Measurements from ENCODE around the gene ABHD2. TPM values are rescaled to one million over a fixed set of nuclear protein-coding genes. Genes with fewer than 3 reads are reported as not detected.

Gene ABHD2
- total and polyA plus RNA-seq, 9 donors: 17.0 to 107 (median 89.5) TPM

- TF ChIP-seq, protein P1, sequence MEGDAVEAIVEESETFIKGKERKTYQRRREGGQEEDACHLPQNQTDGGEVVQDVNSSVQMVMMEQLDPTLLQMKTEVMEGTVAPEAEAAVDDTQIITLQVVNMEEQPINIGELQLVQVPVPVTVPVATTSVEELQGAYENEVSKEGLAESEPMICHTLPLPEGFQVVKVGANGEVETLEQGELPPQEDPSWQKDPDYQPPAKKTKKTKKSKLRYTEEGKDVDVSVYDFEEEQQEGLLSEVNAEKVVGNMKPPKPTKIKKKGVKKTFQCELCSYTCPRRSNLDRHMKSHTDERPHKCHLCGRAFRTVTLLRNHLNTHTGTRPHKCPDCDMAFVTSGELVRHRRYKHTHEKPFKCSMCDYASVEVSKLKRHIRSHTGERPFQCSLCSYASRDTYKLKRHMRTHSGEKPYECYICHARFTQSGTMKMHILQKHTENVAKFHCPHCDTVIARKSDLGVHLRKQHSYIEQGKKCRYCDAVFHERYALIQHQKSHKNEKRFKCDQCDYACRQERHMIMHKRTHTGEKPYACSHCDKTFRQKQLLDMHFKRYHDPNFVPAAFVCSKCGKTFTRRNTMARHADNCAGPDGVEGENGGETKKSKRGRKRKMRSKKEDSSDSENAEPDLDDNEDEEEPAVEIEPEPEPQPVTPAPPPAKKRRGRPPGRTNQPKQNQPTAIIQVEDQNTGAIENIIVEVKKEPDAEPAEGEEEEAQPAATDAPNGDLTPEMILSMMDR (IDR thresholded peaks at IDR 0.05): no peak
- no peak for TF ChIP-seq EP300 (IDR thresholded peaks at IDR 0.05)
- TF ChIP-seq POLR2A (IDR thresholded peaks at IDR 0.05): no peak
- WGBS, 3 donors: 89 to 91% (median 90%) methylated on average over 1 of the region's 1 CpG
- intact Hi-C loops (cut with DNase I): no loop called here
Observed at GRCh38 chr15:89066280-89066679, 22.0 kb upstream of the ABHD2 start.

DNA sequence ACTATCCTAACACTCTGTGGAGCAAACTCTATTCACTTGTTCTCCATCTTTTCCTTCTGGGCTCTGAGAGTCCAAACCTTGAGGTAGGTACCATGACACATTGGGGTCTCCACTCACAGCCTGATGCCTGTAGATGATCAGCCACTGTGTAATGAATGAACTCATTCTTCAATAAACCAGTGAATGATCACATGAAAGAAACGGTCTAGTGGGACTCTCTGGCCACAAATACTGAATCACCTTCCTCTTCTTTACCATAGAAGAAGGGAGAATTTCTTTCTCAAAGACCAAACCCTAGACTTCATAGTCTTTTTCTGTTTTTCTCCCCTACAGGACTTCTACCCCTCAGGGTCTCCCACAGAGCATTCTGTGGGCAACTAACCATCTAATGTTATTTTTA is 20.5 kb upstream of the ABHD2 start:
- Histone ChIP-seq H3K4me3 (no peak overlapping the region), H3K27me3 (no peaks in the 10 kb centered on the region), H3K27ac (no peak overlapping the region), H3K36me3 (no peaks in the 10 kb centered on the region), H3K9me3 (no peaks in the 10 kb centered on the region), H3K4me1 (ENCODE audit: insufficient read depth) (no peaks in the 10 kb centered on the region)
- WGBS, 3 donors: 58 to 67% (median 63%) methylated on average over 1 of the region's 1 CpG
- intact Hi-C loops (cut with DNase I): no loop called here
- no peak for TF ChIP-seq EP300 (IDR thresholded peaks at IDR 0.05)
- TF ChIP-seq POLR2A (IDR thresholded peaks at IDR 0.05): no peak
- TF ChIP-seq, protein P1 (IDR thresholded peaks at IDR 0.05): no peak
- no peak for DNase-seq

More at GRCh38 chr15:89066280-89066679, 22.0 kb upstream of the ABHD2 start:
- H3K36me3 ChIP-seq: no peaks in the 10 kb centered on the region
- no peaks in the 10 kb centered on the region for H3K4me1 ChIP-seq (ENCODE audit: insufficient read depth)
- no peak overlapping the region for H3K27ac ChIP-seq
- no peak overlapping the region for H3K4me3 ChIP-seq
- no peaks in the 10 kb centered on the region for H3K9me3 ChIP-seq
- DNase-seq: no peak
- H3K27me3 ChIP-seq: no peaks in the 10 kb centered on the region

- Histone ChIP-seq H3K27me3 (no peaks in the 10 kb centered on the region), H3K27ac (no peak overlapping the region), H3K36me3 (no peaks in the 10 kb centered on the region), H3K9me3 (no peaks in the 10 kb centered on the region), H3K4me1 (ENCODE audit: insufficient read depth) (no peaks in the 10 kb centered on the region), H3K4me3 (no peak overlapping the region)
- no peak for TF ChIP-seq EP300 (IDR thresholded peaks at IDR 0.05)
- TF ChIP-seq, protein P1 (IDR thresholded peaks at IDR 0.05): no peak
- no peak for TF ChIP-seq POLR2A (IDR thresholded peaks at IDR 0.05)
- peak in 3 of 5 donors; percentile 31 to 54 (median 52) for DNase-seq
- intact Hi-C loops (cut with DNase I): no loop called here
- 22 to 26% (median 24%) methylated on average over 5 of the region's 5 CpGs for WGBS, 3 donors
Observed at GRCh38 chr15:89068325-89068784, 19.9 kb upstream of the ABHD2 start.

DNA sequence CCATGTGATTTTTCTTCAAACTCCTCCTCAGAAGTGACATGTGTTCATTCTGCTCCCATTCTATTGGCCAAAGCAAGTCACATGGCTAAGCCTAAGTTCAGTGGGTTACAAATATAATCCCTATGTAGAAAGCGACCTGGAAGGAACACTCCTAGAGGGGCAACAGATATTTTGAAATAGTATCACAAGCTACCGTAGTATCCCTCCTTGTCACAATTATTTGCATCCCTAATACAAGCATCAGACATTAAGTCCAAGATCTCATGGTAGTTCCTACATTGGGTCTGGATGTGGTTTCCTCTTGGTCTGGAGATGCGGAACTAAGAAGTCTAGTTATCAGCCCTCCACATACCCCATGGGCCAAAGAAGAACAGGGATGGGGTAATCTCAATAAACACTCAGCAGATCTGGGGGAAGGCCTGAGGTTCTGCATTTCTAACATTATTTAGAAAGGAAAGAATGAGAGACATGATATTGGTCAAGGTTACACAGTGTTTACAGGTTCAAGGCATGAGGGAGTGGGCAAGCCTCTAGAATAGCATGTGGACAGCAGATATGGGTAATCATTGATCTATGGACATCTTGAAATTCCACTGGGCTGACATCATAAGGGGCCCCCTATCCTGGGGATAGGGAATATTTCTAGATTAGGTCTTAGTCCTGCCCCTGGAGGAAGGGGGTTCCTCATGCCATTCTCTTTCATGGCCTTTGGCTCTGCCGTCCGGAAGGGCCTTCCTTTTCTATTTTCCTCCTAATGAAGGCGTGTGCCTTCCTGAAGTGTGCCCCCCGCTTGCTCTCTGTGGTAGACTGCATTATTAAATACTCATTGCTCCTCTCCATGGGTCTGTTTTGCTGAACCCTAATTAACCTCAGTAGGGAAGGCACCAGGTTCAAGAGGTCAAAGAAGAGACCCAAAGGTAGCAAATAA is 17.8 kb upstream of the ABHD2 start:
- Histone ChIP-seq H3K4me1 (ENCODE audit: insufficient read depth) (no peaks in the 10 kb centered on the region), H3K4me3 (no peak overlapping the region), H3K9me3 (no peaks in the 10 kb centered on the region), H3K36me3 (no peaks in the 10 kb centered on the region), H3K27ac (no peak overlapping the region), H3K27me3 (no peaks in the 10 kb centered on the region)
- no peak for DNase-seq
- intact Hi-C loops (cut with DNase I): no loop called here
- 87 to 95% (median 94%) methylated on average over 7 of the region's 7 CpGs for WGBS, 3 donors
- TF ChIP-seq POLR2A (IDR thresholded peaks at IDR 0.05): no peak
- TF ChIP-seq, protein P1 (IDR thresholded peaks at IDR 0.05): no peak
- no peak for TF ChIP-seq EP300 (IDR thresholded peaks at IDR 0.05)

Measured in ovary (tissue), 9 donors.